ENCODE results near the gene PIANP.
"Not testable (repeated sequence)": the region's sequence is repeated elsewhere in the genome, so short reads cannot be mapped to it uniquely, and the experiment has no call there.

The PIANP gene

DNA sequence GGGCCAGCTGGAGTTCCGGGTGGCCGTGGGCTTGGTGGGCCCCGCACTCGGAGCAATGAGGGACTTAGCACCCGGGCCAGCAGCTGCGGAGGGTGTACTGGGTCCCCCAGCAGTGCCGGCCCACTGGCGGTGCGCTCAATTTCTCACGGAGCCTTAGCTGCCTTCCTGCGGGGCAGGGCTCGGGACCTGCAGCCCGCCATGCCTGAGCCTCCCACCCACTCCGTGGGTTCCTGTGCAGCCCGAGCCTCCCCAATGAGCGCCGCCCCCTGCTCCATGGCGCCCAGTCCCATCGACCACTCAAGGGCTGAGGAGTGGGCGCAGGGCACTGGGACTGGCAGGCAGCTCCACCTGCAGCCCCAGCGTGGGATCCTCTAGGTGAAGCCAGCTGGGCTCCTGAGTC is 7.7 kb upstream of the PIANP start:
- in situ Hi-C loops (cut with MboI; ENCODE audit: low sequenced_read_pairs): not testable (repeated sequence)

GRCh38 chr12:6703631-6704030 is 3.0 kb upstream of the PIANP start:
- in situ Hi-C loops (cut with MboI; ENCODE audit: low sequenced_read_pairs): no loop called here

- in situ Hi-C loops (cut with MboI; ENCODE audit: low sequenced_read_pairs): no loop called here
Observed at GRCh38 chr12:6701078-6701768, 608 bp upstream of the PIANP start.

GRCh38 chr12:6699989-6700645 is 498 bp downstream of the PIANP start:
- in situ Hi-C loops (cut with MboI; ENCODE audit: low sequenced_read_pairs): no loop called here

- in situ Hi-C loops (cut with MboI; ENCODE audit: low sequenced_read_pairs): no loop called here
Observed at GRCh38 chr12:6699259-6699988, 1.2 kb downstream of the PIANP start.

GRCh38 chr12:6698352-6699046 is 2.1 kb downstream of the PIANP start:
- in situ Hi-C loops (cut with MboI; ENCODE audit: low sequenced_read_pairs): no loop called here

DNA sequence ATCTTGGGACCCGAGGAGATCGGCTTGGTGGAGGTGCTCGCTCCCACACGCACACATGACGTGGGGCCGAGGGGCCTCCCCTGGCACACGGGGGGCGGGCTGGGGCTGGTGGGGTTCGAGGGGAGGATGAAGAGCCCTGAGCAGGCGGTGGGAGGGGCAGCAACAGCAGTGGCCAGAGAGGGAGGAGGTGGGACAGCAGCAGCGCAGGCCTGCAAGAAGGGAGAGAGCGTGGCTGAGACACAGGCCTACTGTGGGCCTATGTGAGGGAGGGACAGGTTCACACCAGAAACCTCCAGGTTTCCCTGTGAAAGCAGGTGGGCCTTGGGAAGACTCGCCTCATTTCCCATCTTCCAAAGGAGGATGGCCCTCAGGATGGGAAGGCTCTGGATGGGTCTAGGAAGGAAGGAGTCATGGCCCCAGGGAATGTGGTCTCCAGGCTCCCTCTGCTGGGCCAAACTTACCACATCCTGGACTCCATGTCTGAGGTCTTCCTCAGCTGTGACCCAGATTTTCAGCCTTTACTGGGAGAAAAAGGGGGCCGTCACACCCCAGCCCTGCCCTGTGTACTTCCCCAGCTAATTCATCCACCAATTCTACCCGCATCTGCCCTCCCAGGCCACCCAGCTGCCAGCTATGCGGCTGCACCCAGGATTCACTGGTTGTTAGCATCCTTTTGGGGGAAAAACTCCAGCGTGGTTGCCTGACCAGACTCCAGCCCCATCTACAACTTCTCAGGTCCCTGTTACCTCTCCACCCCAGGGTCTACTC is 2.8 kb downstream of the PIANP start:
- in situ Hi-C loops (cut with MboI; ENCODE audit: low sequenced_read_pairs): no loop called here

DNA sequence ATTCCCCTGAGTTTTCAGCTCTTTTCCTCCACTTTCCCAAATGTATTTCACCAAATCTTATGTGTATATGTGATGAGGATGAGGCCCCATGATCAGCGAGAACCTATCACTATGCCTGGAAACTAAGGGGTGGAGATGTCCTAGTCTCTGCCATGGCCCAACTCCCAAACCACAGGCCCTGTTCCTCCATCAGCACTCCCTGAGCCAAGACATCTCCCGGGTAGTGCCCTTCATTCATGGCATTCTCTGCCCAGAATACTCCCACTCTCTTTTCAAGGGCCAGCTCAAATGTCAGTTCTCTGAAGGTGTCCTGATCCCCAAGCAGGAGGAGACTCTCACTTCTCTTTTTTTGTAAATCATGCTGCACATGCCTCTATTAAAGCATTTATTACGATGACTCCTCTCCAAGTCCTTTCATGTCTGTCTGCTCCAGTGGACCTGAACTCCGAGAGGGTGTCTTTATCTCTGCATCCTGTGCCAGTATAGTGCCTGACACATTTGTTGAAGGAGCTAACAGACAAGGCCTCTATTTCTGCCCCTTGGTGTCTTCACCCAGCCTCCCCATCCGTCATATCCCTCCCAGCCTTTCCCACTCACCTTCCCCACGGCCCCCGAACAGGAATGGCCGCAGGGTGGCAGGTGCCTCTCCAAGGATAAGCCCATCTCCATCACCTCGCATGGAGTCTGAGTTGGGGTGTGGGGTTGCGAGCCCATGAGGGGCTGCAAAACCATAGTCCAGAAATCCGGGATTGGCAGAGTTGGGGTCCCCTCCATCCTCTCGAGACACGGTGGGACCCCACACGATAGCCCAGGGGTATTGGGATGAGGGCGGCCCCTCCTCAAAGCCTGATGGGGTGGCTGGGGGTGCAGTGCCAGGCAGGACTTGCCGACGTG is 3.7 kb downstream of the PIANP start:
- in situ Hi-C loops (cut with MboI; ENCODE audit: low sequenced_read_pairs): no loop called here

DNA sequence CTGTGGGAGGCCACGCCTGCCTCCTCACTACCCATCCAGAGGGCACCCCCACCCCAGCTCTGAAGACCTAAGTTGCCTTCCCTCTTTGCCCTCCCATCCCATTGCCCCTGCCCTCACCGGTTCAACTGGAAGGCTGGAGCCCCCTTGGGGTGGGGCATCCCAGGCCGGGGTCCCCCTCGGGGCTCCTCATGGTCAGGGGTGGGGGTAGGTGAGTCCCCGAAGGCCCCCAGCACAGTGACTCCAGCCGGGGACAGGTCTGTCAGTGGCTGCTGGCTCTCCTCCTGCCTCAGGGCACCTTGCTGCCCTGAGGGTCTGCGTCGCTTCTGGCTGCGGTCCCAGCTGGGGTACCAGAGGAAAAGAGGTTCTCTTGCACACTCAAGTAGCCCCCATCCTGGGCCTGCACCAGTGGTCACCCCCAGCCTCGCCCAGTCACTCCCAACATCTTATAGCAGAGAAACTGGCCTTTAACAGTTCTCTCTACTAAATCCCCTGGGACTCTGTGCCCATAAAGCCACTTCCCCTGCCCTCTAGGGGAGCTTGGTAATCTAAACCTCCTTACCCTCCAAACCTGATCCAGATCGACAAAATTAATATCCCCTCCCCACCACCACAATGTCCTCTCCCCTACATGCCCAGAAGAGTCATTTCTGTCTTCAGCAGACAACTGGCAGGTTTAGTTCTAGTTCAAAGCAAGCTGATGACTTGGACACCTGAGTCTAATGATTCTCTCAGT is 5.1 kb downstream of the PIANP start:
- in situ Hi-C loops (cut with MboI; ENCODE audit: low sequenced_read_pairs): no loop called here

DNA sequence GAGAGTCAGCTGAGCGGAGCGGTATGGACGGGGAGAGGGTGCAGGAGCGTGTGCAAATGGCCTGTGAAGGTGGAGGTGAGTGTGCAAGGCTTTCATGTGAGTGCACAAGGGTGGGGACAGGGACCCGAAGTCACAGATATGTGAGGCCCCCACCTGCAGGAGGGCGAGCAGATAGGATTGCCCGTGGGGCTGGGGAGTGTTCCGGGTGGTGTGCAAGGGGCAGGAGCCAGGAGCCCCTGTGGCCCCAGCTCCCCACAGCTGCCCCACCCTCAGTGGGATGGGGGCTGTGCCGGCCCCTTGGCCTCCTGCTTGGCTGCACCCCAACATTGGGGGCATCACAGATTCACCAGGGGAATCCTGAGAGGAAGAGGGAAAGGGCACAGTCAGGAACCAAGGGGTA is 5.9 kb downstream of the PIANP start:
- in situ Hi-C loops (cut with MboI; ENCODE audit: low sequenced_read_pairs): no loop called here

DNA sequence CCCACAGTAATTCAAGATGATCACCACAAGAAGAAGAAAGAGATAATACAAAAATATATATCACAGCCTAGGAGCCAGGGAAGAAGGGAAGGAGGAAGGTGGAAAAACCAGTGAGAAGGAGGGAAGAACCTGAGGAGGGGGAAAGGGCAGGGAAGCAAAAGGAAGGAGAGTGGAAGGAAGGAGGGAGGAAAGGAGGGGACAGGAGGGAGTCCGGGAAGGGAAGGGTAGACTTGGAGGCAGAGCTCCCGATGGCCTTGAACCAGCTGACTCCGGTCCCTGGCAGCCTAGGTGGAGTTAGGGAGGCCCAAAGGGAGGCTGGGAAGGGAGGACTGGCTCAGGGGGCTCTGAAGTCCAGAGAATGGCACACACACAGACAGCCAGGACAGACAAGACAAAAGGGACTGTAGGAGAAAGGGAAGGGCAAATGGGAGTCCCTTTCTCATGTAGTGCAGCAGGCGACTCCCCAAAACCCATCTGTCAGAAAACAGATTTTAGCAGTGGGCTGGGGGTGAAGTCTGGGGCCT is 6.7 kb downstream of the PIANP start:
- in situ Hi-C loops (cut with MboI; ENCODE audit: low sequenced_read_pairs): no loop called here

DNA sequence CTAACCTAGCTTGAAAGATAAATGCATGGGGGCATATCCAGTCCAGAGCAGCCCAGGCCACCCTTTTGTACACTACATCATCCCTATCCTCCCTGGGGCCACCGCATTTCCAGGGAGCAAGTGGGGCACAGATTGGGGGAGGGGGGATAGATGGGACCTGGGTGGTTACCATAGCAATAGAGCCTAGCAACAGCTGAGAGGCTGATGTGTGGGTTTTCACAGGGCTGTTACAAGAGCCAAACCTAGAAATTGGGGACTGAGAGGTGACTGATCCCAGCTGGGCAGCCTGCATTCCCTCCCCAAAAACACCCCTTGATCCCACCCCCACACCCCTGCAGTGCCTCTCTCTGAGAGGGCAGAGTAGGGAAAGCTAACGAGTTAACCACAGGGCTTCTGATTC is 7.7 kb downstream of the PIANP start:
- in situ Hi-C loops (cut with MboI; ENCODE audit: low sequenced_read_pairs): no loop called here

DNA sequence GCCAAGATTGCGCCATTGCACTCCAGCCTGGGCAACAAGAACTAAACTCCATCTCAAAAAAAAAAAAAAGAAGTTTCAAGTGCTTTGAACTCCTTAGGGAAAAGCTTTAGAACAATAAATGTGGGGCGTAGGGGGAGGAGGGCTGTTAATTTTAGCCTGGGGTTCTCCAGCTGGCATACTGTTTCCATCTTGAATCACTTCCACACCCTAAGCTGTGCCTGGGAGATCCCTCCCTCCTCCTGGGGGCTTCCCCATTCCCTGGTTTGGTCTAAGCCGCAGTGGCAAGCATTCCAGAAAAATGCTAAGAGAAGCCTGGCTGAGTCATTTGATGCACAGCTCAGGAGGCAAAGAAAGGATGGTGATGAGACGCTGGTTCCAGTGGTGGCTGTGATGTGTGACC is 9.1 kb downstream of the PIANP start:
- in situ Hi-C loops (cut with MboI; ENCODE audit: low sequenced_read_pairs): no loop called here

DNA sequence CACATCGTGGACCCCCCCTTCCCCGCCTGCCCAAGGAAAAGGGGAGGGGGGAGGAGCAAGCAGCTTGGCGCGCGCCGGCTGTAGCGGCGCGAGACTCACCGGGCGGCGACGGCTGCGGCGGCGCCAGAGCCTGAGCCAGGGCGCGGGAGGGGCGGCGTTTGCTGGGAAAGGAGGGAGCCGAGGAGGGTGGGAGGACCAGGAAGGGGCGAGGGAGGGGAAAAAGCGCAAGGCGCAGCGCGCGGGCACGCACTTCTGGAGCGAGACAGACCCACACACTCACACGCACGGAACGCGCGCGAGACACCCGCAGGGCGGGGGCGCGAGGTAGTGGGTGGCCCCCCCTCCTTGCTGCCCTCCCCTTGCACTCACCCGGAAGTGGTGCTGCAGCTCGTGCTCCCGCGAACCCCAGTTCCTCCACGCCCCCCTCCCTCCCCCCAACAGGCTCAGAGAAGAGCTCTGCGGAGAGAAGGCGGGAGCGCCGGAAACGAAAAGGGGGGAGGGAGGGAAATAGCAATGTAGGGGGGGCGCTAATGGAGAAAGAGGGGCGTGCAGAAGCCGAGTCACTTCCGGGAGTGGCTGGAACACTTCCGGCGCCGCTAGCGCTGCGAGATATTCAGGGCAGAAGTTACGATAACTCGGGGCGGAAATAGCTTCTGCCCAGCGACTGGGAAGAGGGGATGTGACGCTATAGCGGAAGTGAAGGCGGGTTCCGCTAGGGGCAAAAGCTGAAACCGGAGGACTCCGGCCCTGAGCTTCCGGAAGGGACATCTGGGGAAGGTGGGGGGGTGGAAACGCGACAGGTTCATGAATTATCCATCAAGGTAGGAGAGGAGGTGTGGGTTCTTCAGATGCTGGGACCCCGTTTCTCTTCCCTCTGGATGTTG is 11.4 kb downstream of the PIANP start, which contains the start of gene ZNF384:
Gene ZNF384 (minus strand): TSS at position 377 of the 884 bp plus-strand sequence. CDS start 9,855 bp downstream, outside the sequence.
- in situ Hi-C loops (cut with MboI; ENCODE audit: low sequenced_read_pairs): no loop called here

DNA sequence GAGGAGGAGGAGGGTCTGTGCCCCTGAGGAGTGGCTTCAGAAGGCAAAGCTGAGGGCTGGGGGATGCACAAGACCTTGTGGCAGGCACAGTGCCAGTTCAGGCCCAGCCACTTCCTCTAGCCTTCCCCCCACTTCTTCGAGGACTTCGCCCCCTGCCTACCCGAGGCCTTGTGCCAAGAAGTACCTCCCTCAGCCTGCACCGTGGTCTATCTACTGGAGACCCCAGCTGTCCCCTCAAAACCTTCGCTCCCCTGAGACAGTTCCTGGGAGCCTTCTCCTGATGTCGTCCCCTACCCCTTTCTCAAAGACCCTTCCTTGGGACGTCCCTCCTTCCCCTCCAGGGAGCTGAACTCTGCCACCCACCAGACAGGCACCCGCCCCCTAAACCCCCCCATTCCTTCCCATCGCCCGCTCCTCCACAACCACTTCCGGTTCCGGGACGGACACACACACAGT is 12.0 kb downstream of the PIANP start:
- in situ Hi-C loops (cut with MboI; ENCODE audit: low sequenced_read_pairs): no loop called here

- in situ Hi-C loops (cut with MboI; ENCODE audit: low sequenced_read_pairs): no loop called here
Observed at GRCh38 chr12:6685814-6686213, 14.8 kb downstream of the PIANP start.

- in situ Hi-C loops (cut with MboI; ENCODE audit: low sequenced_read_pairs): no loop called here
Observed at GRCh38 chr12:6684609-6685008, 16.0 kb downstream of the PIANP start.

DNA sequence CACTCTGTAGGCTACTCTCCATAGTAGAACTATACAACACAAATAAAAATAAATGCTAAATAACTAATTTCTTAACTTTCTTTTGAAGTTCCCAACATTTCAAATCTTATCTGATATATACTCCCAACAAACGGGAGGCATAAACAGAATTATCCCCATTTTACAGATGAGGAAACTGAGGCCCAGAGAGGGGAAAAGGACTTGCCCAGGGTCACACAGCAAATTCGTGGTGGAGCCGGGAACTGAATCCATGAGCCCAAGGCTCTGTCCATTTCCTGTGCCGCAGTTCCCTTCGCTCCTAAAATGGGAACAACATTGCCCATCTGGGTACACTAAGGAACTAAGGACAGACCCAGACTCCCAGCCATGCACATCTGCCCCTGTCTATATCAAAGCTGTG is 23.7 kb downstream of the PIANP start:
- in situ Hi-C loops (cut with MboI; ENCODE audit: low sequenced_read_pairs): no loop called here

All from HL-60/S4 treated with phorbol 12-myristate 13-acetate at 8.2 ng/mL for 4 days and 3 days (cell line).